Thyroid gland (tissue), 4 donors: Measurements from ENCODE around the gene HPN.

Experiments used
- POLR2A ChIP-seq, 2 donors: fragments of 450-650 bp; IDR thresholded peaks; one replicate each; pipeline ENCODE4 v1.6.1; 2017; ENCODE audit warnings: antibody characterized with exemption in 2 of 2, mild to moderate bottlenecking in 2 of 2, moderate library complexity in 1 of 2
- TF ChIP-seq, protein P1 (sequence below), 6 experiments: fragments of 200-600 bp in 3 of 6; fragments of 450-650 bp in 3 of 6; sonication (generic) in 3 of 6; IDR thresholded peaks; one replicate each; pipeline ENCODE4 v1.5.1; 2016 to 2019; ENCODE audit warnings: antibody characterized with exemption in 6 of 6, mild to moderate bottlenecking in 2 of 6, inconsistent platforms in 1 of 6, moderate library complexity in 1 of 6

DNA sequence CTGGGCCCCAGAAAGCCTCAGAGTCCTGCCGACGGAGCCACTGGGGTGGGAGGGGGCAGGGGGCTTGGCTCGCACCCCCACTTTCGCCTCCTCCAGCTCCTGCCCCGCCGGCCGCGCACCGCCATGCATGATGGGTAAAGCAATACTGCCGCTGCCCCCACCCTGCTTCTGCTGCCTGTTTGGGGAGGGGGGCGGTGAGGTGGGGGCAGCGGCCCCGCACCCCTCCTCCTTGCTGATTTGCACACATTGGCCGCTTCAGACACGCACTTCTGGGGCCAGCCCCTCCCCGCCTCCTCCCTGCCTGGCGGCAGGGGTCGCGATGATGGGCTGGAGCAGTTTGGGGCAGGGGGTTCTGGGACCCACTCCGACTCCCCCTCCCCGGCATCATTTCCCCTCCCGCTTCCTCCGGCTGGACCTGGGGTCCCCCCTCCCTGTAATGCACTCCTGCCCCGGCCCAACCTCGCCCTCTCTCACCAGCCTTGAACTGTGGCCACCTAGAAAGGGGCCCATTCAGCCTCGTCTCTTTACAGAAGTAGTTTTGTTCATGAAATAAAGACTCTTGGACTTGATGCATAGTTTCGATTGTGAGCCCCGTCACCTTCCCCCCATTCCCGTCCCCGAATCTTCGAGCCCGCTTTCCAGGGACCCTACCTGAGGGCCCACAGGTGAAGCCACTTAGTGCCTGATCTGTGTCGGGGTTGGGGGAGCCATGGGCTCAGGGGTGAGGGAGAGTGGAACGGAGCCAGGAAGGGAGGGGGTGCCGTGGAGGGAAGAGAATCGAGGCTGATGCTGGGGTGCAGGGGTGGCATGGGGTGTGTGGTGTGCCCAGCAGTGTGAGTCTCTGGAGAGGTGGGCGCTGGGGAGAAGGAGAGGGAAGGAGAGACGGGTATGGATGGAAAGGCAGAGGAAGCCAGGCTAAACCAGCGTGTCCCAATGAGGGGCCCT, 1.4 kb upstream of the HPN start:
- TF ChIP-seq, protein P1, sequence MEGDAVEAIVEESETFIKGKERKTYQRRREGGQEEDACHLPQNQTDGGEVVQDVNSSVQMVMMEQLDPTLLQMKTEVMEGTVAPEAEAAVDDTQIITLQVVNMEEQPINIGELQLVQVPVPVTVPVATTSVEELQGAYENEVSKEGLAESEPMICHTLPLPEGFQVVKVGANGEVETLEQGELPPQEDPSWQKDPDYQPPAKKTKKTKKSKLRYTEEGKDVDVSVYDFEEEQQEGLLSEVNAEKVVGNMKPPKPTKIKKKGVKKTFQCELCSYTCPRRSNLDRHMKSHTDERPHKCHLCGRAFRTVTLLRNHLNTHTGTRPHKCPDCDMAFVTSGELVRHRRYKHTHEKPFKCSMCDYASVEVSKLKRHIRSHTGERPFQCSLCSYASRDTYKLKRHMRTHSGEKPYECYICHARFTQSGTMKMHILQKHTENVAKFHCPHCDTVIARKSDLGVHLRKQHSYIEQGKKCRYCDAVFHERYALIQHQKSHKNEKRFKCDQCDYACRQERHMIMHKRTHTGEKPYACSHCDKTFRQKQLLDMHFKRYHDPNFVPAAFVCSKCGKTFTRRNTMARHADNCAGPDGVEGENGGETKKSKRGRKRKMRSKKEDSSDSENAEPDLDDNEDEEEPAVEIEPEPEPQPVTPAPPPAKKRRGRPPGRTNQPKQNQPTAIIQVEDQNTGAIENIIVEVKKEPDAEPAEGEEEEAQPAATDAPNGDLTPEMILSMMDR (IDR thresholded peaks at IDR 0.05), result no peak
- no peak for TF ChIP-seq POLR2A (IDR thresholded peaks at IDR 0.05)
